ENCODE data around the gene PYY.

DNA sequence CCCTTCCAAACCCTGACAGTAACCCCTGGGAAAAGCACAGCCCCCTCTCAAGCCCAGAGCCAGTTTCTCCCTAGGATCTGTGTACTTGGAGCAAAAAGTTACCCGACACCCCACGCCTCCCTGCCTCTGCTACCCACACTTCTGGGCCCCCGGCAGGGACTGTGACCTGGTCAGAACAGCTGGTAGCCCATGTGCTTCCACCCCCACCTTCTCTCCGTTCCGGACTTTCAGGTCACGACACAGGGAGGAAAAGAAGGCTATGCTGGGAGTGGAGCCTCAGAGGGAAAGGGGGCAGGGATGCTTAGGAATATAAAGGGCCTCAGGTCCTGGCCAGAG lies 17.8 kb downstream of the PYY start:
- TF ChIP-seq YY1 (IDR thresholded peaks at IDR 0.05; ENCODE audit: insufficient read depth, insufficient read length): no peak
- TF ChIP-seq ZNF274 (IDR thresholded peaks at IDR 0.05; ENCODE audit: low read depth, low read length): no peak
